Testis (tissue), 2 donors: ENCODE measurements around the gene MBNL2.

Experiments used
- CTCF ChIP-seq, 3 experiments: fragments of 450-650 bp in 2 of 3; fragments of 200-600 bp in 1 of 3; sonication (generic) in 1 of 3; IDR thresholded peaks; one replicate each; pipeline ENCODE4 v1.5.1; 2016 to 2019; ENCODE audit warnings: antibody characterized with exemption in 3 of 3, mild to moderate bottlenecking in 2 of 3, moderate library complexity in 1 of 3
- POLR2A ChIP-seq: fragments of 450-650 bp; IDR thresholded peaks from one replicate; pipeline ENCODE4 v1.6.1; 2017; ENCODE audit warnings: antibody characterized with exemption, mild to moderate bottlenecking, moderate library complexity

GRCh38 chr13:97431171-97431764 lies 209.1 kb downstream of the MBNL2 start:
- no peak for TF ChIP-seq CTCF (IDR thresholded peaks at IDR 0.05)
- TF ChIP-seq POLR2A = no peak
